Fibroblast of lung (primary cell): ENCODE measurements around the gene SLC8A2. TPM values are rescaled to one million over a fixed set of nuclear protein-coding genes. Genes with fewer than 3 reads are reported as not detected.

ENCODE experiments used
- DNase-seq, 2 donors: peaks; one replicate each; pipeline versions ENCODE4 v3.0.0 to v3.0.0-alpha.2; 2010; ENCODE audit warnings: low read depth in 2 of 2
- H2AFZ ChIP-seq: 2 replicates; pipeline ENCODE4 v1.5.1; 2012; ENCODE audit warnings: low read length, control low read depth, inconsistent platforms
- H3K27ac ChIP-seq: 2 replicates; pipeline ENCODE4 v1.5.1; 2011; ENCODE audit warnings: low read length, control low read depth; ENCODE audit not compliant: insufficient read depth
- H3K27me3 ChIP-seq: 2 replicates; pipeline ENCODE4 v1.5.1; 2011; ENCODE audit warnings: mild to moderate bottlenecking, low read length; ENCODE audit not compliant: control insufficient read depth, insufficient read depth
- H3K36me3 ChIP-seq: 2 replicates; pipeline ENCODE4 v1.5.1; 2011; ENCODE audit warnings: low read length; ENCODE audit not compliant: control insufficient read depth, insufficient read depth
- H3K4me1 ChIP-seq: 2 replicates; pipeline ENCODE4 v1.5.1; 2011; ENCODE audit warnings: low read length; ENCODE audit not compliant: control insufficient read depth, insufficient read depth; ENCODE audit errors: extremely low read depth
- H3K4me2 ChIP-seq: 2 replicates; pipeline ENCODE4 v1.5.1; 2011; ENCODE audit warnings: low read length, control low read depth; ENCODE audit not compliant: insufficient read depth; ENCODE audit errors: extremely low read depth
- H3K4me3 ChIP-seq, 4 experiments: fragments of 200-600 bp in 1 of 4; sonication (generic) in 1 of 4; replicated peaks in 1 of 4; 2 replicates each; pipeline ENCODE4 v1.5.1; 2011 to 2016; ENCODE audit warnings: low read length in 4 of 4, low read depth in 3 of 4, mild to moderate bottlenecking in 3 of 4, control low read depth in 2 of 4, inconsistent platforms in 1 of 4, mixed read lengths in 1 of 4; ENCODE audit not compliant: insufficient read depth in 1 of 4; ENCODE audit errors: control extremely low read depth in 1 of 4
- H3K79me2 ChIP-seq: 2 replicates; pipeline ENCODE4 v1.5.1; 2012; ENCODE audit warnings: mild to moderate bottlenecking, low read length, inconsistent platforms; ENCODE audit not compliant: control insufficient read depth, insufficient read depth
- H3K9ac ChIP-seq: 2 replicates; pipeline ENCODE4 v1.5.1; 2011; ENCODE audit warnings: mild to moderate bottlenecking, low read length, control low read depth; ENCODE audit not compliant: insufficient read depth
- H3K9me3 ChIP-seq: 2 replicates; pipeline ENCODE4 v1.5.1; 2012; ENCODE audit warnings: low read depth, low read length; ENCODE audit not compliant: control insufficient read depth, insufficient read depth
- H4K20me1 ChIP-seq: 2 replicates; pipeline ENCODE4 v1.5.1; 2011; ENCODE audit warnings: low read length; ENCODE audit not compliant: control insufficient read depth, insufficient read depth; ENCODE audit errors: extremely low read depth
- CTCF ChIP-seq, 2 donors: IDR thresholded peaks in 1 of 2; conservative IDR thresholded peaks in 1 of 2; 1 replicate in 1 of 2; 2 replicates in 1 of 2; pipeline ENCODE4 v1.5.1; 2011 to 2012; ENCODE audit warnings: low read length in 2 of 2, control low read depth in 1 of 2, inconsistent platforms in 1 of 2, low read depth in 1 of 2, mild to moderate bottlenecking in 1 of 2
- EZH2 ChIP-seq: IDR thresholded peaks from 2 replicates; pipeline ENCODE4 v1.5.1; 2012; ENCODE audit warnings: low read length, control low read depth, mild to moderate bottlenecking; ENCODE audit errors: missing control alignments
- polyA plus RNA-seq, 2 donors: library from polyadenylated mRNA; depleted of rRNA in 1 of 2; stranded (reverse) in 1 of 2; unstranded in 1 of 2; fragments of >200 nt; gene quantifications; 2 replicates each; pipeline ENCODE4 v1.2.1, GENCODE V29; 2011 to 2012; ENCODE audit warnings: missing spikeins in 1 of 2
- total RNA-seq: library from RNA; depleted of rRNA; stranded (reverse); fragments of >200 nt; gene quantifications from 2 replicates; pipeline ENCODE4 v1.2.1, GENCODE V29; 2014

Gene SLC8A2
- total and polyA plus RNA-seq, 2 donors (not counting 1 experiment from before 2014, with no cell fraction given), result under 0.01 TPM; not detected in 1

DNA sequence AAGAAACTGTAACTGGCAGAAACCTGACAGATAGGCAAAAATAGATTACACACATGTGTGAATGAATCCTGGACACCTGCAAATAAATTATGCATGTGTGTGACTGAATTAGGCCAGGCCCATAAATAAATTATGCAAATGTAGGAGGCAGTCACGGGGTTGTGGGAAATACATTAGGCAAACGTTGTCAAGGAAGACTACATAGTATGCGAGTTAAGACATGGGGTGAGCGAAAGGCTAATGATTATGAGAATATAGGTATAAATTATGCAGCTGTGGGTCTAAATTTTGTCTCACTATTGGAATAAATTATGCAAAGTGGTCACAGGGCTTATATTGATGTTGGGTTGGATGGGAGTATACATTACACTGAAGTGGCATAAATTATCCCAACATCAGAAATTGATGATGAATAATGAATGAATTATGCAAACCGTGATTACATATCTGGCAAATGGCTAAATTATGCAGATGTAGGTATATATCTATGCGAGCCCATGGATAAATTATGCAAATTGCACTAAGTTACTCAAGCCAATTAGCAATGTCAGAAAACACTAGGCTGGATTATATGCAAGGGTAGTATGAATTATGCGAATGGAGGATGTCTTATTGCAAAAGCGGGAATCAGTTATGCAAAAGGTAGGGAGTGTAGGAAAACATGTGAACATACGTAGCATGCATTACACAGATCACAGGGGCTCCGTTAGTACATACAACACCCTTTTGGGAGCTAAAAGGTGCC lies 6.8 kb downstream of the SLC8A2 start:
- Histone ChIP-seq H4K20me1 (no peaks in the 10 kb centered on the region), H3K79me2 (no peaks in the 10 kb centered on the region), H3K9ac (no peak overlapping the region), H3K9me3 (no peaks in the 10 kb centered on the region), H3K27me3 (peaks cover 23% of the 10 kb centered on the region), H3K4me1 (no peaks in the 10 kb centered on the region), H3K27ac (no peak overlapping the region), H3K4me3 (no peak overlapping the region), H3K4me2 (no peak overlapping the region), H3K36me3 (no peaks in the 10 kb centered on the region), H2AFZ (no peak overlapping the region)
- DNase-seq, result no peak
- TF ChIP-seq CTCF (conservative IDR thresholded peaks at IDR 0.05 in 1 of 2, IDR thresholded peaks at IDR 0.05 in 1 of 2; ENCODE audit: low read depth in 1 of 2, low read length in 2 of 2) (no peak), EZH2 (no peak)

GRCh38 chr19:47461876-47462275 lies 9.8 kb downstream of the SLC8A2 start:
- Histone ChIP-seq H4K20me1 (no peaks in the 10 kb centered on the region), H3K4me3 (no peak overlapping the region), H3K4me2 (no peak overlapping the region), H3K27me3 (peaks cover 32% of the 10 kb centered on the region), H3K9ac (no peak overlapping the region), H3K27ac (no peak overlapping the region), H3K4me1 (no peaks in the 10 kb centered on the region), H2AFZ (no peak overlapping the region), H3K79me2 (no peaks in the 10 kb centered on the region), H3K36me3 (no peaks in the 10 kb centered on the region), H3K9me3 (no peaks in the 10 kb centered on the region)
- no peak for TF ChIP-seq CTCF (conservative IDR thresholded peaks at IDR 0.05 in 1 of 2, IDR thresholded peaks at IDR 0.05 in 1 of 2; ENCODE audit: low read depth in 1 of 2, low read length in 2 of 2)
- no peak for TF ChIP-seq EZH2
- no peak for DNase-seq

- no peak for TF ChIP-seq EZH2
- no peak for TF ChIP-seq CTCF (conservative IDR thresholded peaks at IDR 0.05 in 1 of 2, IDR thresholded peaks at IDR 0.05 in 1 of 2; ENCODE audit: low read depth in 1 of 2, low read length in 2 of 2)
- DNase-seq, result no peak
- Histone ChIP-seq H3K4me3 (no peak overlapping the region), H3K27ac (no peak overlapping the region), H3K9ac (no peak overlapping the region), H3K36me3 (no peaks in the 10 kb centered on the region), H3K79me2 (no peaks in the 10 kb centered on the region), H3K27me3 (peaks cover 46% of the 10 kb centered on the region), H4K20me1 (no peaks in the 10 kb centered on the region), H3K9me3 (no peaks in the 10 kb centered on the region), H3K4me2 (no peak overlapping the region), H2AFZ (no peak overlapping the region), H3K4me1 (no peaks in the 10 kb centered on the region)
Measured at GRCh38 chr19:47459477-47459876, 12.2 kb downstream of the SLC8A2 start.
